AG09309 (cell line): Measurements from ENCODE around the gene DSG3.

Experiments used
- DNase-seq: peaks from one replicate; pipeline ENCODE4 v3.0.0-alpha.2; 2010; ENCODE audit warnings: low read depth
- H3K4me3 ChIP-seq: 2 replicates; pipeline ENCODE4 v1.5.1; 2011; ENCODE audit warnings: mild to moderate bottlenecking, low read depth, low read length, moderate library complexity; ENCODE audit not compliant: control insufficient read depth
- CTCF ChIP-seq: IDR thresholded peaks from 2 replicates; pipeline ENCODE4 v1.5.1; 2011; ENCODE audit warnings: mild to moderate bottlenecking, low read depth, low read length, inconsistent platforms; ENCODE audit not compliant: insufficient read depth, control insufficient read depth; ENCODE audit errors: missing control alignments

DSG3 gene

GRCh38 chr18:31447530-31448191 lies at the start of gene DSG3:
TSS of gene DSG3 (plus strand) at chr18:31447741. CDS start at chr18:31447878, 137 bp downstream.
- no peak for TF ChIP-seq CTCF
- no peak for DNase-seq
- no peak within 1 kb of the TSS for H3K4me3 ChIP-seq

GRCh38 chr18:31398191-31398590 lies 49.4 kb upstream of the DSG3 start:
- no peak for TF ChIP-seq CTCF
- H3K4me3 ChIP-seq, result no peak overlapping the region
- DNase-seq, result no peak

- DNase-seq, result no peak
- no peak overlapping the region for H3K4me3 ChIP-seq
- TF ChIP-seq CTCF, result no peak
These were observed 48.1 kb upstream of the DSG3 start for GRCh38 chr18:31399306-31400032.

GRCh38 chr18:31401156-31402025 lies 46.1 kb upstream of the DSG3 start:
- no peak overlapping the region for H3K4me3 ChIP-seq
- no peak for DNase-seq
- TF ChIP-seq CTCF, result no peak

- no peak overlapping the region for H3K4me3 ChIP-seq
- DNase-seq, result no peak
- TF ChIP-seq CTCF, result no peak
These were observed 45.5 kb upstream of the DSG3 start for GRCh38 chr18:31402026-31402373.

GRCh38 chr18:31403409-31403808 lies 44.1 kb upstream of the DSG3 start:
- no peak for TF ChIP-seq CTCF
- DNase-seq, result no peak
- no peak overlapping the region for H3K4me3 ChIP-seq
